AG20443 (cell line): ENCODE data around the gene STARD3NL.
"Not testable (repeated sequence)": the region's sequence is repeated elsewhere in the genome, so short reads cannot be mapped to it uniquely, and the experiment has no call there.

Experiments used
- DNase-seq: peaks from one replicate; pipeline ENCODE4 v3.0.0; 2012; ENCODE audit warnings: low spot score, mixed read lengths

STARD3NL gene

GRCh38 chr7:38223306-38223705 is 45.3 kb downstream of the STARD3NL start:
- DNase-seq, result no peak

- DNase-seq, result no peak
Measured at GRCh38 chr7:38224392-38224791, 46.3 kb downstream of the STARD3NL start.

- peak; percentile 37 for DNase-seq
Measured at GRCh38 chr7:38229386-38229785, 51.3 kb downstream of the STARD3NL start.

- DNase-seq, result no peak
Measured at GRCh38 chr7:38229884-38230642, 52.0 kb downstream of the STARD3NL start.

- no peak for DNase-seq
Measured at GRCh38 chr7:38232502-38233366, 54.7 kb downstream of the STARD3NL start.

- DNase-seq, result not testable (repeated sequence)
Measured at GRCh38 chr7:38234759-38235158, 56.7 kb downstream of the STARD3NL start.

- DNase-seq, result no peak
Measured at GRCh38 chr7:38235606-38236005, 57.6 kb downstream of the STARD3NL start.

GRCh38 chr7:38239129-38239528 is 61.1 kb downstream of the STARD3NL start:
- DNase-seq, result not testable (repeated sequence)

- no peak for DNase-seq
Measured at GRCh38 chr7:38241071-38241470, 63.0 kb downstream of the STARD3NL start.

- DNase-seq, result no peak
Measured at GRCh38 chr7:38242814-38243213, 64.8 kb downstream of the STARD3NL start.

GRCh38 chr7:38243345-38243744 is 65.3 kb downstream of the STARD3NL start:
- DNase-seq, result not testable (repeated sequence)

- DNase-seq, result no peak
Measured at GRCh38 chr7:38244516-38244915, 66.5 kb downstream of the STARD3NL start.

- DNase-seq, result no peak
Measured at GRCh38 chr7:38245409-38245977, 67.4 kb downstream of the STARD3NL start.

- no peak for DNase-seq
Measured at GRCh38 chr7:38248069-38248567, 70.1 kb downstream of the STARD3NL start.

GRCh38 chr7:38249849-38250248 is 71.8 kb downstream of the STARD3NL start:
- not testable (repeated sequence) for DNase-seq

GRCh38 chr7:38257350-38257677 is 79.3 kb downstream of the STARD3NL start:
- no peak for DNase-seq

- not testable (repeated sequence) for DNase-seq
Measured at GRCh38 chr7:38259157-38259556, 81.1 kb downstream of the STARD3NL start.

GRCh38 chr7:38261601-38262000 is 83.6 kb downstream of the STARD3NL start:
- DNase-seq, result not testable (repeated sequence)

GRCh38 chr7:38262026-38262425 is 84.0 kb downstream of the STARD3NL start:
- not testable (repeated sequence) for DNase-seq

- DNase-seq, result no peak
Measured at GRCh38 chr7:38262545-38262944, 84.5 kb downstream of the STARD3NL start.

GRCh38 chr7:38263274-38263673 is 85.2 kb downstream of the STARD3NL start:
- not testable (repeated sequence) for DNase-seq

GRCh38 chr7:38264602-38265001 is 86.6 kb downstream of the STARD3NL start:
- DNase-seq, result not testable (repeated sequence)

GRCh38 chr7:38265958-38266357 is 87.9 kb downstream of the STARD3NL start:
- DNase-seq, result not testable (repeated sequence)
